H9 (cell line): ENCODE measurements around the gene ZRANB1. TPM values are rescaled to one million over a fixed set of nuclear protein-coding genes. Genes with fewer than 3 reads are reported as not detected.
A peak's percentile ranks its signal among the peaks of the same experiment; 100 is the strongest.

Source experiments
- DNase-seq: peaks from one replicate; pipeline ENCODE4 v3.0.0-alpha.2; 2017
- H2AFZ ChIP-seq: one replicate; pipeline ENCODE4 v1.6.1; 2013; ENCODE audit warnings: mild to moderate bottlenecking, low read length, control low read depth, moderate library complexity
- H2AK5ac ChIP-seq: 2 replicates; pipeline ENCODE4 v1.6.1; 2013; ENCODE audit warnings: low read length, control low read depth, mixed read lengths; ENCODE audit not compliant: insufficient read length
- H2BK120ac ChIP-seq: one replicate; pipeline ENCODE4 v1.6.1; 2013; ENCODE audit warnings: low read depth, mild to moderate bottlenecking, low read length, control low read depth, inconsistent platforms; ENCODE audit not compliant: poor library complexity, severe bottlenecking
- H2BK12ac ChIP-seq: 2 replicates; pipeline ENCODE4 v1.6.1; 2013; ENCODE audit warnings: low read length, control low read depth, mixed read lengths, low read depth; ENCODE audit not compliant: insufficient read length
- H2BK15ac ChIP-seq: 2 replicates; pipeline ENCODE4 v1.6.1; 2013; ENCODE audit warnings: low read depth, low read length, control low read depth
- H2BK20ac ChIP-seq: one replicate; pipeline ENCODE4 v1.6.1; 2013; ENCODE audit warnings: low read depth, mild to moderate bottlenecking, low read length, control low read depth, inconsistent platforms; ENCODE audit not compliant: poor library complexity, severe bottlenecking
- H2BK5ac ChIP-seq: 2 replicates; pipeline ENCODE4 v1.6.1; 2013; ENCODE audit warnings: low read length, control low read depth, mixed read lengths; ENCODE audit not compliant: insufficient read length
- H3K14ac ChIP-seq: 2 replicates; pipeline ENCODE4 v1.6.1; 2013; ENCODE audit warnings: low read length, control low read depth; ENCODE audit not compliant: insufficient read depth
- H3K18ac ChIP-seq: 2 replicates; pipeline ENCODE4 v1.6.1; 2013; ENCODE audit warnings: low read depth, mild to moderate bottlenecking, mixed read lengths, low read length, control low read depth; ENCODE audit not compliant: insufficient read length
- H3K23ac ChIP-seq: 2 replicates; pipeline ENCODE4 v1.6.1; 2013; ENCODE audit warnings: low read length, control low read depth, mixed read lengths, low read depth; ENCODE audit not compliant: insufficient read length
- H3K23me2 ChIP-seq: 2 replicates; pipeline ENCODE4 v1.6.1; 2013; ENCODE audit warnings: low read depth, mild to moderate bottlenecking, mixed read lengths, low read length, control low read depth; ENCODE audit not compliant: insufficient read length, poor library complexity, severe bottlenecking
- H3K27ac ChIP-seq: 2 replicates; pipeline ENCODE4 v1.5.1; 2013; ENCODE audit warnings: low read length, control low read depth, mixed read lengths, low read depth; ENCODE audit not compliant: insufficient read length
- H3K27me3 ChIP-seq: 2 replicates; pipeline ENCODE4 v1.6.1; 2013; ENCODE audit warnings: low read length, control low read depth, inconsistent platforms; ENCODE audit not compliant: insufficient read depth
- H3K4ac ChIP-seq: 2 replicates; pipeline ENCODE4 v1.6.1; 2013; ENCODE audit warnings: low read depth, mild to moderate bottlenecking, control low read depth, inconsistent platforms, low read length, moderate library complexity
- H3K4me1 ChIP-seq: 2 replicates; pipeline ENCODE4 v1.6.1; 2013; ENCODE audit warnings: low read length, control low read depth, inconsistent platforms; ENCODE audit not compliant: insufficient read depth
- H3K4me2 ChIP-seq: 2 replicates; pipeline ENCODE4 v1.6.1; 2013; ENCODE audit warnings: low read length, control low read depth, mixed read lengths; ENCODE audit not compliant: insufficient read length, insufficient read depth
- H3K56ac ChIP-seq: 2 replicates; pipeline ENCODE4 v1.6.1; 2013; ENCODE audit warnings: low read depth, mild to moderate bottlenecking, mixed read lengths, low read length, control low read depth; ENCODE audit not compliant: insufficient read length
- H3K79me1 ChIP-seq: 2 replicates; pipeline ENCODE4 v1.6.1; 2013; ENCODE audit warnings: low read depth, mild to moderate bottlenecking, moderate library complexity, low read length, control low read depth, inconsistent platforms; ENCODE audit not compliant: insufficient read depth, poor library complexity, severe bottlenecking
- H3K79me2 ChIP-seq: 2 replicates; pipeline ENCODE4 v1.6.1; 2013; ENCODE audit warnings: low read length, control low read depth, inconsistent platforms; ENCODE audit not compliant: insufficient read depth
- H3K9ac ChIP-seq: 2 replicates; pipeline ENCODE4 v1.6.1; 2013; ENCODE audit warnings: low read length, control low read depth, mixed read lengths; ENCODE audit not compliant: insufficient read length; ENCODE audit errors: extremely low read depth
- H3K9me3 ChIP-seq: one replicate; pipeline ENCODE4 v1.6.1; 2013; ENCODE audit warnings: low read depth, low read length, inconsistent platforms; ENCODE audit not compliant: control insufficient read depth
- H3T11ph ChIP-seq: one replicate; pipeline ENCODE4 v1.6.1; 2013; ENCODE audit warnings: mild to moderate bottlenecking, low read length, control low read depth, inconsistent platforms
- H4K20me1 ChIP-seq: one replicate; pipeline ENCODE4 v1.6.1; 2013; ENCODE audit not compliant: control insufficient read depth, insufficient read length, insufficient read depth
- H4K5ac ChIP-seq: 2 replicates; pipeline ENCODE4 v1.6.1; 2013; ENCODE audit warnings: low read depth, mild to moderate bottlenecking, mixed read lengths, low read length, control low read depth; ENCODE audit not compliant: insufficient read length
- H4K8ac ChIP-seq: replicated peaks from 2 replicates; pipeline ENCODE4 v1.6.1; 2013; ENCODE audit warnings: low read length, control low read depth, mixed read lengths, low read depth; ENCODE audit not compliant: insufficient read length
- H4K91ac ChIP-seq: 2 replicates; pipeline ENCODE4 v1.6.1; 2013; ENCODE audit warnings: low read depth, mild to moderate bottlenecking, moderate library complexity, mixed read lengths, low read length, control low read depth; ENCODE audit not compliant: insufficient read length
- H3K27ac Mint-ChIP-seq, 3 experiments: 2 replicates in 2 of 3; 3 replicates in 1 of 3; pipeline ENCODE4 v1.8.0; 2020 to 2021; ENCODE audit warnings: mixed read lengths in 3 of 3, mild to moderate bottlenecking in 1 of 3, moderate library complexity in 1 of 3
- H3K27me3 Mint-ChIP-seq: 2 replicates; pipeline ENCODE4 v1.8.0; 2021; ENCODE audit warnings: low read depth, mild to moderate bottlenecking, moderate library complexity, mixed read lengths
- H3K36me3 Mint-ChIP-seq, 3 experiments: 2 replicates in 2 of 3; 3 replicates in 1 of 3; pipeline ENCODE4 v1.8.0; 2020 to 2021; ENCODE audit warnings: low read depth in 3 of 3, mixed read lengths in 3 of 3; ENCODE audit not compliant: insufficient read depth in 1 of 3
- H3K4me1 Mint-ChIP-seq, 2 experiments: 2 replicates each; pipeline ENCODE4 v1.8.0; 2020; ENCODE audit warnings: mixed read lengths in 2 of 2
- H3K4me3 Mint-ChIP-seq, 2 experiments: 2 replicates in 1 of 2; 3 replicates in 1 of 2; pipeline ENCODE4 v1.8.0; 2020 to 2021; ENCODE audit warnings: mild to moderate bottlenecking in 2 of 2, mixed read lengths in 2 of 2, moderate library complexity in 1 of 2
- H3K9me3 Mint-ChIP-seq, 2 experiments: 2 replicates in 1 of 2; 3 replicates in 1 of 2; pipeline ENCODE4 v1.8.0; 2020; ENCODE audit warnings: mild to moderate bottlenecking in 2 of 2, mixed read lengths in 2 of 2, moderate library complexity in 1 of 2
- WGBS: extraction: QIAGEN DNeasy Blood & Tissue Kit; methylation state at CpG from one replicate; pipeline ENCODE4 v1.1.7; 2013; ENCODE audit warnings: missing lambda C conversion rate, low lambda C conversion rate, mixed read lengths; ENCODE audit not compliant: insufficient read length; ENCODE audit errors: extremely low coverage; 5-methylcytosine and 5-hydroxymethylcytosine counted together
- long read RNA-seq: library from polyadenylated mRNA; unstranded; transcript quantifications from one replicate; pipeline ENCODE4 v2.0.0, GENCODE V29; 2020
- total RNA-seq: library from RNA; stranded (reverse); gene quantifications from 2 replicates; pipeline ENCODE4 v1.2.1, GENCODE V29; 2021
- TF ChIP-seq, protein P1 (sequence below): fragments of 200-600 bp; sonication (generic); conservative IDR thresholded peaks from 3 replicates; pipeline ENCODE4 v1.8.0; 2021; ENCODE audit warnings: antibody characterized with exemption, mild to moderate bottlenecking

The ZRANB1 gene
- total RNA-seq = 16.1 and 17.4 TPM in 2 replicates
- long read RNA-seq, full-length matches to known transcripts = 3 of 10 reads
- long read RNA-seq, partial matches to known transcripts = 3 of 10 reads
- long read RNA-seq, other reads (novel, unspliced or antisense) = 4 of 10 reads

DNA sequence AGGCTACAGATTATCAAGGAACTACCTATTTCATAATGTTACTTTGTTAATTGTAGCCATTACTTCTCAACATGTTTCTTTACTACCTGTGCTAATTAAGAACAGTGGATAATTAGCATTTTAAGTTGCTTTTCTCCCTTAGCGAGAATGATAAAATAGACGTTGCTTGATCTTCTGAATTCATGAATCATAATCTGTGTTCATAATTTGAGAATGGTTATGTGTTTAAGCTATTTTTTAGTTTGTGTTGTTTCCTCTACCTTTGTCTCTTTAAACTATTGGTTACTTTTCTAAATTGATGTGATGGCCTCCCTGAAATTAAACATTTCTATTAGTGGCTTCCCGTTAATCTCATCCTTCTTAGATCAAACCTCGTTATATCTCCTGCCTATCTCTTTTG lies at the start of gene ZRANB1:
Gene ZRANB1 (plus strand): TSS at position 301 of the 400 bp plus-strand sequence. CDS start 371 bp downstream, outside the sequence.
- Histone ChIP-seq H2BK15ac (no peak within 1 kb of the TSS), H3K4ac (no peak within 1 kb of the TSS), H2AK5ac (no peak within 1 kb of the TSS), H3T11ph (no peak within 1 kb of the TSS), H3K27me3 (no peaks in the 10 kb centered on the region), H3K9ac (no peak within 1 kb of the TSS), H2BK5ac (no peak within 1 kb of the TSS), H4K91ac (no peak within 1 kb of the TSS), H3K56ac (no peak within 1 kb of the TSS), H3K79me2 (peaks cover 23% of the 10 kb centered on the region), H4K5ac (no peak within 1 kb of the TSS), H2BK120ac (no peak within 1 kb of the TSS), H3K9me3 (no peaks in the 10 kb centered on the region), H3K18ac (no peak within 1 kb of the TSS), H3K23ac (no peak within 1 kb of the TSS), H3K23me2 (no peaks in the 10 kb centered on the region), H4K20me1 (no peaks in the 10 kb centered on the region), H3K27ac (no peak within 1 kb of the TSS), H3K4me1 (peaks cover 11% of the 10 kb centered on the region; the same call in 1 of the 2 replicates), H2AFZ (no peak within 1 kb of the TSS), H4K8ac (no peak within 1 kb of the TSS), H3K4me2 (no peak within 1 kb of the TSS), H2BK20ac (no peak within 1 kb of the TSS), H3K79me1 (no peaks in the 10 kb centered on the region), H3K14ac (no peak within 1 kb of the TSS), H2BK12ac (no peak within 1 kb of the TSS)
- TF ChIP-seq, protein P1, sequence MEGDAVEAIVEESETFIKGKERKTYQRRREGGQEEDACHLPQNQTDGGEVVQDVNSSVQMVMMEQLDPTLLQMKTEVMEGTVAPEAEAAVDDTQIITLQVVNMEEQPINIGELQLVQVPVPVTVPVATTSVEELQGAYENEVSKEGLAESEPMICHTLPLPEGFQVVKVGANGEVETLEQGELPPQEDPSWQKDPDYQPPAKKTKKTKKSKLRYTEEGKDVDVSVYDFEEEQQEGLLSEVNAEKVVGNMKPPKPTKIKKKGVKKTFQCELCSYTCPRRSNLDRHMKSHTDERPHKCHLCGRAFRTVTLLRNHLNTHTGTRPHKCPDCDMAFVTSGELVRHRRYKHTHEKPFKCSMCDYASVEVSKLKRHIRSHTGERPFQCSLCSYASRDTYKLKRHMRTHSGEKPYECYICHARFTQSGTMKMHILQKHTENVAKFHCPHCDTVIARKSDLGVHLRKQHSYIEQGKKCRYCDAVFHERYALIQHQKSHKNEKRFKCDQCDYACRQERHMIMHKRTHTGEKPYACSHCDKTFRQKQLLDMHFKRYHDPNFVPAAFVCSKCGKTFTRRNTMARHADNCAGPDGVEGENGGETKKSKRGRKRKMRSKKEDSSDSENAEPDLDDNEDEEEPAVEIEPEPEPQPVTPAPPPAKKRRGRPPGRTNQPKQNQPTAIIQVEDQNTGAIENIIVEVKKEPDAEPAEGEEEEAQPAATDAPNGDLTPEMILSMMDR = no peak
- Mint-ChIP-seq H3K27ac (peak within 1 kb of the TSS; percentile 7 to 79 (median 78); a peak in 4 of 7 replicates), H3K4me1 (peaks cover 32 to 38% of the 10 kb centered on the region in 2 experiments), H3K9me3 (no peaks in the 10 kb centered on the region), H3K27me3 (no peaks in the 10 kb centered on the region), H3K36me3 (peaks cover 4 to 8% (median 5%) of the 10 kb centered on the region in 3 experiments; a peak in 4 of 7 replicates), H3K4me3 (no peak within 1 kb of the TSS)
- whole genome bisulfite sequencing = no CpG with 5 or more reads among the region's 4 CpGs
- DNase-seq = no peak
